ENCODE results near the gene RIF1.

GRCh38 chr2:151470556-151470955 lies 60.9 kb downstream of the RIF1 start:
- TF ChIP-seq POLR2A (IDR thresholded peaks at IDR 0.05), result no peak
- no peak for TF ChIP-seq CTCF (IDR thresholded peaks at IDR 0.05)

All from body of pancreas (tissue), 4 donors.